Measurements from ENCODE around the gene GALNT2.

The GALNT2 gene

GRCh38 chr1:230129341-230129740 lies 62.3 kb downstream of the GALNT2 start:
- DNase-seq (ENCODE audit: low read depth) = no peak

GRCh38 chr1:230130172-230130944 lies 63.3 kb downstream of the GALNT2 start:
- no peak for DNase-seq (ENCODE audit: low read depth)

GRCh38 chr1:230131457-230131856 lies 64.4 kb downstream of the GALNT2 start:
- DNase-seq (ENCODE audit: low read depth) = no peak

- no peak for DNase-seq (ENCODE audit: low read depth)
Observed at GRCh38 chr1:230132758-230133157, 65.7 kb downstream of the GALNT2 start.

GRCh38 chr1:230135726-230136125 lies 68.7 kb downstream of the GALNT2 start:
- no peak for DNase-seq (ENCODE audit: low read depth)

GRCh38 chr1:230136453-230137336 lies 69.7 kb downstream of the GALNT2 start:
- no peak for DNase-seq (ENCODE audit: low read depth)

- no peak for DNase-seq (ENCODE audit: low read depth)
Observed at GRCh38 chr1:230137337-230137815, 70.3 kb downstream of the GALNT2 start.

GRCh38 chr1:230138561-230139239 lies 71.7 kb downstream of the GALNT2 start:
- DNase-seq (ENCODE audit: low read depth) = no peak

- no peak for DNase-seq (ENCODE audit: low read depth)
Observed at GRCh38 chr1:230139315-230139714, 72.3 kb downstream of the GALNT2 start.

GRCh38 chr1:230139741-230140140 lies 72.7 kb downstream of the GALNT2 start:
- no peak for DNase-seq (ENCODE audit: low read depth)

- DNase-seq (ENCODE audit: low read depth) = no peak
Observed at GRCh38 chr1:230140221-230141020, 73.4 kb downstream of the GALNT2 start.

GRCh38 chr1:230141021-230141648 lies 74.1 kb downstream of the GALNT2 start:
- DNase-seq (ENCODE audit: low read depth) = no peak

GRCh38 chr1:230141797-230142607 lies 75.0 kb downstream of the GALNT2 start:
- DNase-seq (ENCODE audit: low read depth) = no peak

GRCh38 chr1:230142608-230143210 lies 75.7 kb downstream of the GALNT2 start:
- no peak for DNase-seq (ENCODE audit: low read depth)

- no peak for DNase-seq (ENCODE audit: low read depth)
Observed at GRCh38 chr1:230143534-230143933, 76.5 kb downstream of the GALNT2 start.

- no peak for DNase-seq (ENCODE audit: low read depth)
Observed at GRCh38 chr1:230144010-230144614, 77.1 kb downstream of the GALNT2 start.

GRCh38 chr1:230144758-230145504 lies 77.9 kb downstream of the GALNT2 start:
- DNase-seq (ENCODE audit: low read depth) = no peak

GRCh38 chr1:230145505-230145899 lies 78.5 kb downstream of the GALNT2 start:
- DNase-seq (ENCODE audit: low read depth) = no peak

Measured in stimulated activated CD8-positive, alpha-beta memory T cell treated with anti-CD3 and anti-CD28 coated beads, Interleukin-12 subunit alpha, Interleukin-12 subunit beta, amount 100 ng/mL, for 1 hour (primary cell).